K562 (cell line): ENCODE measurements around the gene TBX10. TPM values are rescaled to one million over a fixed set of nuclear protein-coding genes. Genes with fewer than 3 reads are reported as not detected.

Experiments
- NR2C2 ChIP-seq, 2 experiments: fragments of 200-800 bp in 1 of 2; sonication (Bioruptor generic) in 1 of 2; sonication (generic) in 1 of 2; formaldehyde crosslinking in 1 of 2; IDR thresholded peaks; 2 replicates each; pipeline versions ENCODE4 v1.6.1 to v1.8.0; 2016 to 2022; ENCODE audit warnings: mild to moderate bottlenecking in 1 of 2, missing compliant biosample characterization in 1 of 2, missing genetic modification characterization in 1 of 2, missing genetic modification reagents in 1 of 2
- RBM25 ChIP-seq: fragments of 200-400 bp; formaldehyde crosslinking; IDR thresholded peaks from 2 replicates; pipeline ENCODE4 v1.6.1; 2018; ENCODE audit warnings: low read length, low read depth, moderate library complexity; ENCODE audit not compliant: severe bottlenecking
- SMC3 ChIP-seq: conservative IDR thresholded peaks from 2 replicates; pipeline ENCODE4 v1.6.1; 2011; ENCODE audit warnings: low read depth, low read length, improper control_type of control experiment; ENCODE audit not compliant: insufficient read depth
- ZFP30 ChIP-seq: fragments of 250-450 bp; sonication (Bioruptor Pico); IDR thresholded peaks from 2 replicates; pipeline ENCODE4 v1.8.0; 2022; ENCODE audit warnings: moderate library complexity, mild to moderate bottlenecking, inconsistent platforms, borderline replicate concordance
- ZNF217 ChIP-seq: sonication (generic); formaldehyde crosslinking; IDR thresholded peaks from 2 replicates; pipeline ENCODE4 v1.8.0; 2022; ENCODE audit warnings: mild to moderate bottlenecking, missing genetic modification reagents
- ZNF263 ChIP-seq: sonication (generic); formaldehyde crosslinking; IDR thresholded peaks from 2 replicates; pipeline ENCODE4 v1.8.0; 2022; ENCODE audit warnings: mild to moderate bottlenecking, missing genetic modification reagents, borderline replicate concordance
- polyA plus RNA-seq, 8 experiments: library from polyadenylated mRNA; depleted of rRNA in 4 of 8; stranded (reverse) in 5 of 8; unstranded in 3 of 8; fragments of >200 nt; fragmentation: Nextera tagmentation in 2 of 8; fragmentation: Illumina TruSeq in 1 of 8; extraction: Ambion mirVana in 2 of 8; extraction: Trizol in 1 of 8; gene quantifications; 2 replicates each; pipeline versions ENCODE4 v1.2.1 to v1.2.3, GENCODE V29; 2011 to 2014; ENCODE audit warnings: inconsistent platforms in 1 of 8, missing spikeins in 1 of 8
- total RNA-seq, 7 experiments: library from RNA; depleted of rRNA in 6 of 7; stranded (reverse); fragments of >200 nt in 6 of 7; fragmentation: Illumina TruSeq in 2 of 7; extraction: Trizol in 2 of 7; gene quantifications; 2 replicates each; pipeline versions ENCODE4 v1.2.1 to v1.2.3, GENCODE V29; 2011 to 2021; ENCODE audit warnings: low replicate concordance in 1 of 7
- TF ChIP-seq, protein P1 (sequence below): fragments of 250-450 bp; sonication (Bioruptor Pico); IDR thresholded peaks from 2 replicates; pipeline ENCODE4 v1.5.0; 2021; ENCODE audit warnings: mild to moderate bottlenecking, moderate library complexity
- TF ChIP-seq, protein P2 (sequence below), 2 experiments: fragments of 450-650 bp in 1 of 2; sonication (generic) in 1 of 2; formaldehyde crosslinking in 1 of 2; IDR thresholded peaks; 2 replicates each; pipeline versions ENCODE4 v1.7.1 to v1.9.0; 2016 to 2022; ENCODE audit warnings: inconsistent platforms in 1 of 2, mild to moderate bottlenecking in 1 of 2, missing genetic modification reagents in 1 of 2
- TF ChIP-seq, protein P3 (sequence below): fragments of 250-450 bp; sonication (Bioruptor Pico); IDR thresholded peaks from 2 replicates; pipeline ENCODE4 v1.5.0; 2021; ENCODE audit warnings: mild to moderate bottlenecking, borderline replicate concordance

Gene TBX10
- total and polyA plus RNA-seq, 9 of the 15 experiments (the other 6 are each of a cell fraction or from before 2014, with no cell fraction given) = not detected

GRCh38 chr11:67640021-67640757, 626 bp upstream of the TBX10 start (continued):
- TF ChIP-seq, protein P1, sequence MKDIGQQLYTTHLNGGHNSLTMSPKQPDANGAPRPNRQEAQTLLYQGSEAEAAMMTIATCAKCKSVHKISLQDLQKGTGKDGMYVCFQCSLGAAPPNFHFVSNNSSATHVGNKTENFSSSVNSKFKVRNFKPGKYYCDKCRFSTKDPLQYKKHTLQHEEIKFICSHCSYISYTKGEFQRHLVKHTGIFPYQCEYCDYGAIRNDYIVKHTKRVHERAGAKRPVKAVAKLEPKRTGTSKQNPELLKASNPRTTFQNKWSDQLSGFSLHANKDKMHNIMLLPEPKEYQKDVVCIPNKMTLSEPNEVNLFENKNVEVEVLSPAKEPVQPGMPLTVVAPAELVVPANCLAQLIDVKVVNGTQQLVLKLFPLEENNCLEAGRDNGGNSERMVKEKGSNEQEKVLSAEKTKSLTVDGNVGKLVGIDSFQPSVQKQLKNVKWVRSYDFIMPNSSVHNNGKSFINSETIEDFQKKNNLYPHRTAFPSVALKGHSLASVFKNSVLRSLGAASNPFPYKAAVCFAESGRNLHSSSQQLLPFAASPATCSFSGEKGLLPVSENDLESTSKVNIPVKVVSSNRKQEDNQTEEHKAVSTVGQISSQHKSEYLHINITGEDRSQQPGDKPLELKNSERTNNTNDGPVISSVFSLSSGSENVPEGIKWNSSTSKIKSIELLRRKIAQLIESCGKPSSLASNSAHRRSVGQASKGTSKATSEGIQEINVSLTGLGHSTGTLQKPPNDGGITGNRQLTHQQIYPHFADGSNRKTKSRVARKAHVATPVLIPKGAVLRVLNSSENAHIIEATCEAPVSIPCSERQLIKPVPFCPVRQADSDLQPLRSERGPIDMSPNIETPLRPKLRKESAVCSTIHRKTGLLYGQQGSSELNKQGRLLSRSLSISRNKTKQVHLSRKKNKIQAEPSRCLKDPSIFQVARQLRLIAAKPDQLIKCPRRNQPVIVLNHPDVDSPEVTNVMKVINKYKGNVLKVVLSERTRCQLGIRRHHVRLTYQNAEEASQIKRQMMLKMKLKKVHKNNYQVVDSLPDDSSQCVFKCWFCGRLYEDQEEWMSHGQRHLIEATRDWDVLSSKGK (CRISPR knock-in tag) = no peak
- TF ChIP-seq RBM25 (no peak), ZNF263 (CRISPR knock-in tag) (peak; percentile 55; the same call in 1 of the 2 replicates), ZFP30 (CRISPR knock-in tag) (no peak), SMC3 (peak; percentile 78), ZNF217 (CRISPR knock-in tag) (no peak), NR2C2 (CRISPR knock-in tag; IDR thresholded peaks at IDR 0.05) (0 out of 2 replicates have a peak, but pooled peaks have one; percentile 40), NR2C2 (tag; IDR thresholded peaks at IDR 0.05) (no peak)
- TF ChIP-seq, protein P2, sequence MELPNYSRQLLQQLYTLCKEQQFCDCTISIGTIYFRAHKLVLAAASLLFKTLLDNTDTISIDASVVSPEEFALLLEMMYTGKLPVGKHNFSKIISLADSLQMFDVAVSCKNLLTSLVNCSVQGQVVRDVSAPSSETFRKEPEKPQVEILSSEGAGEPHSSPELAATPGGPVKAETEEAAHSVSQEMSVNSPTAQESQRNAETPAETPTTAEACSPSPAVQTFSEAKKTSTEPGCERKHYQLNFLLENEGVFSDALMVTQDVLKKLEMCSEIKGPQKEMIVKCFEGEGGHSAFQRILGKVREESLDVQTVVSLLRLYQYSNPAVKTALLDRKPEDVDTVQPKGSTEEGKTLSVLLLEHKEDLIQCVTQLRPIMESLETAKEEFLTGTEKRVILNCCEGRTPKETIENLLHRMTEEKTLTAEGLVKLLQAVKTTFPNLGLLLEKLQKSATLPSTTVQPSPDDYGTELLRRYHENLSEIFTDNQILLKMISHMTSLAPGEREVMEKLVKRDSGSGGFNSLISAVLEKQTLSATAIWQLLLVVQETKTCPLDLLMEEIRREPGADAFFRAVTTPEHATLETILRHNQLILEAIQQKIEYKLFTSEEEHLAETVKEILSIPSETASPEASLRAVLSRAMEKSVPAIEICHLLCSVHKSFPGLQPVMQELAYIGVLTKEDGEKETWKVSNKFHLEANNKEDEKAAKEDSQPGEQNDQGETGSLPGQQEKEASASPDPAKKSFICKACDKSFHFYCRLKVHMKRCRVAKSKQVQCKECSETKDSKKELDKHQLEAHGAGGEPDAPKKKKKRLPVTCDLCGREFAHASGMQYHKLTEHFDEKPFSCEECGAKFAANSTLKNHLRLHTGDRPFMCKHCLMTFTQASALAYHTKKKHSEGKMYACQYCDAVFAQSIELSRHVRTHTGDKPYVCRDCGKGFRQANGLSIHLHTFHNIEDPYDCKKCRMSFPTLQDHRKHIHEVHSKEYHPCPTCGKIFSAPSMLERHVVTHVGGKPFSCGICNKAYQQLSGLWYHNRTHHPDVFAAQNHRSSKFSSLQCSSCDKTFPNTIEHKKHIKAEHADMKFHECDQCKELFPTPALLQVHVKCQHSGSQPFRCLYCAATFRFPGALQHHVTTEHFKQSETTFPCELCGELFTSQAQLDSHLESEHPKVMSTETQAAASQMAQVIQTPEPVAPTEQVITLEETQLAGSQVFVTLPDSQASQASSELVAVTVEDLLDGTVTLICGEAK (IDR thresholded peaks at IDR 0.05) = no peak
- TF ChIP-seq, protein P2 (CRISPR knock-in tag; IDR thresholded peaks at IDR 0.05) = 0 out of 2 replicates have a peak, but pooled peaks have one; percentile 45
- TF ChIP-seq, protein P3, sequence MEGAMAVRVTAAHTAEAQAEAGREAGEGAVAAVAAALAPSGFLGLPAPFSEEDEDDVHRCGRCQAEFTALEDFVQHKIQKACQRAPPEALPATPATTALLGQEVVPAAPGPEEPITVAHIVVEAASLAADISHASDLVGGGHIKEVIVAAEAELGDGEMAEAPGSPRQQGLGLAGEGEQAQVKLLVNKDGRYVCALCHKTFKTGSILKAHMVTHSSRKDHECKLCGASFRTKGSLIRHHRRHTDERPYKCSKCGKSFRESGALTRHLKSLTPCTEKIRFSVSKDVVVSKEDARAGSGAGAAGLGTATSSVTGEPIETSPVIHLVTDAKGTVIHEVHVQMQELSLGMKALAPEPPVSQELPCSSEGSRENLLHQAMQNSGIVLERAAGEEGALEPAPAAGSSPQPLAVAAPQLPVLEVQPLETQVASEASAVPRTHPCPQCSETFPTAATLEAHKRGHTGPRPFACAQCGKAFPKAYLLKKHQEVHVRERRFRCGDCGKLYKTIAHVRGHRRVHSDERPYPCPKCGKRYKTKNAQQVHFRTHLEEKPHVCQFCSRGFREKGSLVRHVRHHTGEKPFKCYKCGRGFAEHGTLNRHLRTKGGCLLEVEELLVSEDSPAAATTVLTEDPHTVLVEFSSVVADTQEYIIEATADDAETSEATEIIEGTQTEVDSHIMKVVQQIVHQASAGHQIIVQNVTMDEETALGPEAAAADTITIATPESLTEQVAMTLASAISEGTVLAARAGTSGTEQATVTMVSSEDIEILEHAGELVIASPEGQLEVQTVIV (CRISPR knock-in tag) = no peak
